ENCODE results near the gene PAPOLA.

PAPOLA gene

GRCh38 chr14:96587823-96588385, 85.7 kb downstream of the PAPOLA start:
- no peak for DNase-seq

GRCh38 chr14:96588410-96589257, 86.5 kb downstream of the PAPOLA start:
- no peak for DNase-seq

GRCh38 chr14:96589577-96589976, 87.4 kb downstream of the PAPOLA start:
- DNase-seq, result no peak

GRCh38 chr14:96590190-96590864, 88.1 kb downstream of the PAPOLA start:
- no peak for DNase-seq

- peak; percentile 68 for DNase-seq
These were observed 90.6 kb downstream of the PAPOLA start for GRCh38 chr14:96592591-96593386.

DNA sequence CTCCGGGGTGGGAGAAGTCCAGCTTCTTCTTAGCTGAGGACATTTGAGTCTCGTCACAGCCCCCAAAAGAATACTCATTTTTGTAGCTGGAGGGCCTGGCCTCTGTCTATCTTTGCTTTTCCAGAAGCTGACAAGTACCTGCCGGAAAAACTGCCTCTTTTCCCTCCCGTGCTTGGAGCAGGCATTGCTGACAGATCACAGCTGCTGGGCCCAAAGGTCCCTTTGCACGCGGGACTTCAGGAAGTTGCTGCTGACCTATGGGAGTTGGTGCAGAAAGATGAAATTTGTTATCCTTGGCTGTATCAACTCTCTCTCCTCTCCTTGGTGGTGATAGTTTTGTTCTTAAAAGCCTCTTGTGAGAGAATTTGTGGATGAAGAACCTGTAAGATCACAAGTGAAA, 92.8 kb downstream of the PAPOLA start:
- DNase-seq, result no peak

DNA sequence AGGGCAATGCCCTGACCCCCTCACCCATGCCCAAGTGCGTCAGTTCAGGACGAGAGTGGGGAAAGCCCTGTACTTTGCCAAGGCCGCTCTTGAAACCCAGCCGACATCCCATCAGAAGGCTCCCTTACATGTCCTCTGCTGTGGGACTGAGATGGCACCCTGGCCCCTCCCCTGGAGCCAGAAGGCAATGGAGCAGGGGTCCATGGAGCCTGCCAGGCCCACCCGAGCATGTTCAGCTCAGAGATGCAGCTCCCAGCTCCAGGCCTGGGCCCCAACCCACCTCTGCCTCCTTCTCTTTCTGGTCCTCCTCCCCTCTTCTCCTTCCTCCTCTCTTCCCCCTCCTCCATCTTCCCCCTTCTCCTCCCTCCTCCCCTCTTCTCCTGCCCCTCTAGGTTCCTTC, 95.5 kb downstream of the PAPOLA start:
- DNase-seq, result no peak

GRCh38 chr14:96598332-96598928, 96.2 kb downstream of the PAPOLA start:
- DNase-seq, result no peak

- DNase-seq, result no peak
These were observed 96.9 kb downstream of the PAPOLA start for GRCh38 chr14:96599076-96599475.

- no peak for DNase-seq
These were observed 100.0 kb downstream of the PAPOLA start for GRCh38 chr14:96602186-96602585.

DNA sequence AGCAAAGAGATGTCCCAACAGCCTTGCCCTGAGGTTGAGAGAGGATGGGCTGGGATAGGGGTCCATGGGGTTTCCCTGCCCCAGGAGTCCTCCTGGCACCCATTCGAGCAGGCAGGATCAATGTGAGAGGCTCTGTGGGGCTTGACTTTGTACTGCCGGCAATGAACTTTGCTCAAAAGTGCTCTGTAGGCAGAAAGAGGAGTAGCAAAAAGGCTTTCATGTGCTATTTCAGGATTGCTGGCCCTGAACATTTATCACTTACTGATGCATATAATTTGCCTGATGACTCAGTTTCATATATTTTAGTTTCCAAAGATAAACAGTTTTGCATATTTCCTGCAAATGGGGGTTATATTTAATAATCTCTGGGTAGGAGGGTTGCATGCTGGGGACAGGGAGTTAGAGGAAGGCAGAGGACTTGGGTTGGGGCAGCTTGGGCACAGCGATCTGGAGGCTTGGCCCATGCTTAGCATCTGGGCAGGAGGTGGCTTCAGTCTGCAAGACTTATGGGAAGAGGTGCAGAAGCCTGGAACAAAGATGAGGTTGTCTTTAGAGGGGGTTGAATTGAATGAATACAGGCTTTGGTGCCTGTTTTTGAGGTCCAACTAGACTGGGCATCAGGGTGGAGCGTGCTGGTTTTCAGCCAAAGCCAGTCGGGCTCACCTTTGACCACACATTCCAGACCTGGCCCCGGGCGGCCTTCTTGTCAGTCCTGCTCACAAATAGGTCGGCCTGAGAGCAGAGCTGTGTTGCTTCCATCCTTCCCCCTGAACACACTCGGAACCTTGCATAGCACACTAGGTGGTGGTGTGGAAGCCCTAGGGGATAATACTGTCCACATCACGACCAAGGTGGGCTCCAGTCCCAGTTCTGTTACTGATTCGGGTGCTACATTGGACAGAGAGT, 101.4 kb downstream of the PAPOLA start:
- no peak for DNase-seq

- DNase-seq, result no peak
These were observed 112.3 kb downstream of the PAPOLA start for GRCh38 chr14:96614481-96614881.

- DNase-seq, result no peak
These were observed 114.1 kb downstream of the PAPOLA start for GRCh38 chr14:96616161-96616721.

Data from CD4-positive, alpha-beta T cell treated with Interleukin-12 subunit alpha and Interleukin-12 subunit beta, for 1 hour (primary cell).